Fibroblast of peridontal ligament (primary cell): ENCODE results near the gene SCFD2.

Experiments
- DNase-seq: peaks from one replicate; pipeline ENCODE4 v3.0.0-alpha.2; 2010; ENCODE audit errors: extremely low read depth

The SCFD2 gene

DNA sequence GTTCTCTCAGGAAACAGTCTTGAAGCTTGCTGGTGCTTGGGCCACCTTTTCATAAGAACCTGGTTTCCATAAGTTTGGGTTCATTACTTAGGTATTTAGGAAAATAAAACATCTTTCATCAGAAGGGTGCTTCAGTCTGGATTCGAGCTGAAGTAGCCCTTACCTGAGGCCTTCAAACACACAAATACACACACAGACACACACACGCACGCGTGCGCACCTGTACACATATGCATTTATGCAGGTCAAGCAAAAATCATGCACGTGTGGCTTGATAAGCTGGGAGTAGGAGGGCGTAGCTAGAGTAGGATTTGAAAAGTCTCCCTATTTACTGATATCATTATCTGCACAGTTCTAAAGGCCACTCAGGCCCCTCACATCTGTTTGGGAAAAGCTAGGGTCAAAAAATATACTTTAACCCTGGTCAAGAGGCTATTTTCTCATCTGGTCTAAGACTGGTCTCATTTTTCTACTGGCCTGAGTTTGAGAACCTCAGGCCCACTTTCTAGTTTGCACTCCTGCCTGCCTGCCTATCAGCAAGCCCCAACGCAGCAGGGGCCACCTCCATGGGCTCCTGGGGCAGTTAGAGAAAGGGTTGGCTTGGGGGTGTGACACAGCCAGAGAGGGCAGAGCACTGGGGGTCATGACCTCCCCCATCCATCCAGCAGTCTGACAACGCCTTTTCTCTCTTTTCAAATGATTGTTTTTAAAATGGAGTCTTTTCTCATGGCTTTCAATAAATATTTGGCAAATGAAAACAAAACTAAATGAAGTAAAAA lies 439.5 kb downstream of the SCFD2 start:
- DNase-seq = no peak

DNA sequence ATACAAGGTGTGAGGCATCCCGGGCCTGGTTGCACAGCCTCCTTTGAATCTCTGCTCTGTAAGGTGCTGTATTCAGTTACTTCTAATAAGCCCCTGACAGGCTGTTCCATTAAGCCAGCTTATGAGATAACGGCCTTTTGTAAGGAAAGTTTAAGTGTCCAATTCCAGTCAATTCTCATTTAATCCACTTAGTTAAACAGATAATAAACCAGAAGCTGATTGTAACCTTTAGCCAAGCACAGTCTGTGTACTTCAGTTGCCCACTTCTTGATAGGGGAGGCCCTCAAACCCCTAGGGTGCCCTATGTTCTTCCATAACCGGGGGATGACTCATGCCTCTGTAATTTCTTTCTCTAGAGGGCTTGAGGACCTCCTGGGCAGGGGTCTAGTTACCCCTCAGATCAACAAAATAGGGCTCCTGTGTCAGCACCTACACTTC lies 440.3 kb downstream of the SCFD2 start:
- DNase-seq = peak; percentile 35

DNA sequence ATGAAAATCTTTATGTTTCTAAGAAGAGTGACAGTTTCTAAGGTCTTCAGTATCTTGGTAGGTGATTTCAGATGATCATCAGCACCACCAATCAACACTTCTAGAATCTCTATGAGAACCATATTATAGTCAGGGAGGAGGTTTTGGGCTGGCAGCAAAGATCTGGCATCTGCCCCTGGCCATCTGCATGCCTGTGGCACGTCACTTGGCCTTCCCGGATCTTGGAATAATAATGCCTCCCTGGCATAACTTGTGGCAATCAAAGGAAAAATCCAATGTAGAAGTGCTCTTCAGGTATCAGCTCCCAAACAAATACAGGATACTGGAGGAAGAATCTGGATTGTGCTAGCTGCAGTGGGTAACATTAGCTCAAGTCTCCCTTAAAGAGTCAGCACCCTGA lies 446.4 kb downstream of the SCFD2 start:
- no peak for DNase-seq

DNA sequence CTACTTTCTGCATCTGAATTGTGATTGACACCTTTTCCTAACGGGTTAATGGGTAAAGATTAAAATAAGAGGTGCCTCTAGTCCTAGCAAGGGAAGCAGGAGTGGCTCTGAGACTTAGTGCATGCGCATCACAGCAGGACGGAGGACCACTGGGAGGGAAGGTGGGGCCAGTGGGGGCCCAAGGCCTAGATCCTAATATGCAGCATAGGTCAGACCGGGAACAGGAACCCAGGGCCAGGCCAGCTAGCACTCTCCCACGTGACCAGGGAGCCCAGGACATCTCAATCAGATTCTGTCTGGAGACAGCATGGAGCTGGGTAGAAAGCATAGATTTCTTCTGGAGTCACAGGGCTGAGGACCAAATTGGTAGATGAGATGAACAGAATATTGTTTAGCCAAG lies 448.0 kb downstream of the SCFD2 start:
- DNase-seq = no peak

DNA sequence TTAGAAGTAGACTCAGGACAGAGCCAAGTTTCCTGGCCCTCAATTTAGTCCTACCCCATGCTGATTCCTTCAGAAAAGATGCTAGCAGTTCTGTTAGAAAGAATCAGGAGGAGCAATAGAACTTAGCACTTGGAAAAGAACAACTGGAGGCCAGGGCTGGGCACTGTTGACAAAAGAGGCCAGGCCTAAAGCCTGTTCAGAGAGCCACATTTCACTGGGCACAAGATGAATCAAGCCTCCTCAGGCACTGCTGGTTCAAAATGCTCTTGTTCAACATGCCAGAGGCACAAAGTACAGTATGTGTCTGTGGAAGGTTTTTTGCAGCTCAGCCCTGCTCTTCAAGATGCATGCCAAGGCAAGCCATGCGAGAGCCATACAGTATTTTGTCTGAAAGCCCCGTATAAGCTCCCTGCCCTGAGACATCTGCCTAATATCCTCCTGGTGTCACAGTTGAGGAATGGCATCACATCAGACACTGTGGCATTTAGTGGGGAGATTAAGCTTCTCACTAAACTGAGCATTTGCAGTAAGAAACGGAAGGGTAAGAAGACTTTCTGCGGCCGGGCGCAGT lies 450.0 kb downstream of the SCFD2 start:
- DNase-seq = no peak

DNA sequence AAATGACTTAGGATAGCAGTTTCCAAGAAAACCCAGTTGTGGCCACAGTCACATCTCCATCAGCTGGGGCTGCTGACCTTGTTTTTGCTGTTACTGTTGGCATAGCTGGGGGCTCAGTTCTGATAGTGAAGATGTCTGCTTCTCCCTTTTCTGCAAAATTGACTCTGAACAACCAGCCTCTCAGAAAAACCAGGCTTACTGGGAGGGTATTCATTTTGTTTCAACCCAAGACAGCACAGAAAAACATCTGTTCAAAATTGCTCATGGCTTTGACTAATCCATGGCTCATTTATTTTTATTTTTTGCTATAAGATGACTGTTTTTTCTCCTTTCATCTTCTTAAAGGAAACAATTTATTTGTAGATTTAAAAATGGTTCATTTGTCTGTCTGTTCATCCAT lies 450.7 kb downstream of the SCFD2 start:
- DNase-seq = no peak

DNA sequence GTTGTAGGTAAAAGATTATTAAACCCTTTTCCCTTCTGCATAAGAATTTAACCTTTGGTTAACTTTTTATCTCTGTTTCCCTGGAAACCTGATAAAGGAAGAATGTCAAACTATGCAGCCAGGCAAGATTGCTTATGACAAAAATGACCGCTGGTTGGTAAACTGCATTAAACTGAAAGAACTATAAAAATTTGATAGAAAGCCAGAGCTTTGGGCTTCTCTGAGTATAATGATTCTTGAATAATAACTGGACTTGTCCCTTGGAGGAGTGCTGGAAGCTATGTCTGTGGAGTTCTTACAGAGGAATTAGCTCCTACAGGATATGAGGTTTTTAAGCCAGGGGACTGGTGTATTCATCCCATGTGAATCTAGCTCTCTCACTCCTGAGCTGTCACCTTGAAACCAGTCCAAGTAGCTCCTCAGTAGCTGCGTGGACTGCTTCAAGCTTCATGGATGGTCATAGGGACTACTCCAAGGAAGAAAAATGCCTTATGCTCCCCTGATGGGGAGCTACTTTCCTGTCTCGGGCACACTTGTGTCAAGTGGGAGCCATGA lies 451.7 kb downstream of the SCFD2 start:
- DNase-seq = peak; percentile 50

DNA sequence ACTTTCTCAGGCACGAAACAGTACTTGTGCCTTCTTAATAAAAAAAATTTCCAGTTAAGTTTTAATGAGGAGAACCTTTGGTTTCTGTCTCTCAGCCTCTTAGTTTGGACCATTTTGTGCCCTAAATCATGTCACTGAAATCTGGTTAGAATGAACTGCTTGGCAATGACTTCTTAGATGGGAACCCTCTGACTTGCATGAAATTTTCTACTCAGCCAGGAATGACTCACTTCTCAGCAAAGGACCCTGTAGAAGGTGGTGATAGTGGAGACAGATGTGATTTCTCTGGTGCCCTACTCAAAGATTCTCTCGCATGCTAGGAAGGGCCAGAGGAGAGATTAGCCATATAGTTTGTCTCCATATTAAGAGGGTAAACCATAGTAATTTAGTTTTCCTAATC lies 453.3 kb downstream of the SCFD2 start:
- peak; percentile 38 for DNase-seq

DNA sequence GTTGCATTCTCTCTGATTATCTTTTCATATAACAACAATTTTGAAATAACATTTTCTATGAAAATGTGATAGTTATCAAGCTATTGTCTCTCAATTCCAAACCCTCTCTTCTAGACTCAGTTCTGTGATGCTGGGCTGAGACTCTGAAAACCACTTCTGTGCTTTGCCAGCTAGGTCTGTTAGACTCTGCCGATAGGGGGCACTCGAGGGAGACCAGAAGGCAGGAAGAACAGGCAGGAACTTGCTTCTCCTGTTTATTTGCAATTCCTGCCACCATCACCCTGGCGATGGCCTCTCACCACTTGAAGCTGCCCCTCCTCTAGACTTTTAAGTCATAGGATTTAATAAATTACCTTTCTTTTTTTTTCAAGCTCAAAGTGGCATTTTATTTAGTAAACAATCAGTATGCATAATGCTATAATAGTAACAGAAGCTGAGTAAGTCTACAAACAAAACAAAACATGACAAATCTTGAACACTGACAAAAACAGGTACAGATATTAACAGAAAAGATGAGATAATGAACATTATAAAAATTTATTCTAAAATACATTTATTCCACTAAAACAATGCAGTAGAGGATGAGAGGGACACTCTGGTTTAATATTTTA lies 454.1 kb downstream of the SCFD2 start:
- peak; percentile 47 for DNase-seq

DNA sequence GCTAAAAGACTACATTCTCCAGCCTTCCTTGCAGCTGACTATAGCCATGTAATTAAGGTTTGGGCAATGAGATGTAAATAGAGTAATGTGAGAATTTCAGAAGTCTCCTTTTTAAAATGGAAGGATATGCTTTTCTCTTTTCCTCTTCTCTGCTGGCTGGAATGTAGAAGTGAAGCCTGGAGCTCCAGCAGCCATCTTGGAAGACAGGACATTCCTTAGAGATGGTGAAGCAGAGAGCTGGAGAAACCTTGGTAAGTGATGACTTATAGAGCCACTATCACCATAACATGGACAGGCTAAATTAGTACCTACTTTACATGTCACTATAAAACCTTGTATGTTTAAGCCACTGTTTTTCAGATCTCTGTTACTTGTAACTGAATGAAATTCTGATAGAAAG lies 455.7 kb downstream of the SCFD2 start:
- DNase-seq = no peak

DNA sequence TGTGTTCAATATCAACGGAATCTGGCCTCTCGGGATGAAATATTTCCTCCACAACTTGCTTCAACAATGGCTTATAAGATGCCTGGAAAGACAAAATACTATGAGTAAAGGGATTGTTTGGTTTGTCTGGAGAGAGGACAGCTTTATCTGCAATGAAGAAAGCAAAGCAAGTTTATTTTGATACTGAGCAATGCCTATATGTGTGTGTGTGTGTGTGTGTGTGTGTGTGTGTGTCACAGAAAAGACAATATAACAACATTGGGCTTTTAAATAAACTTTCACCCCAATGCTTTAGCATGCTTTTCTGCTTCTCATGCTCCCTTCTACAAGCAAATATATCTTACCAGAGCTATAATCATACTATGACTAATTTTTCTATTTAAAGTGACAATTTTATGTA lies 458.4 kb downstream of the SCFD2 start:
- DNase-seq = no peak

DNA sequence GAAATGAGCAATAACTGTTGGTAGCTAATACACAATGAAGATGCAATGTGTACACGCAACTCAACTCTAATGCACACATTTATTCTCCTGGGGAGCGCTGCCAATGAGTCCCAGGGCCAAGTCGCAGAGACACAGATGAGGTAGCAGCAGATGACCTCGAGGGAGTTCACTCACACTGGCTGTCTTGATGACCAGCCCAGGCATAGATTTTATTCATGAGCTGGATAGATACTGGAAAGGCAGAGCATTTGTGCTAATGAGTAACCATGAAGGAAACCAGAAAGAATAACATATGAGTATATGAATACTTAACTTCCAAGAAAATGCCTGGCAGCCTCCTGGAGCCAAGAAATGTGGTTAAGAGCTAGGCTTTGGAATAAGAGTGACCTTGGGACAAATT lies 461.4 kb downstream of the SCFD2 start:
- DNase-seq = no peak

DNA sequence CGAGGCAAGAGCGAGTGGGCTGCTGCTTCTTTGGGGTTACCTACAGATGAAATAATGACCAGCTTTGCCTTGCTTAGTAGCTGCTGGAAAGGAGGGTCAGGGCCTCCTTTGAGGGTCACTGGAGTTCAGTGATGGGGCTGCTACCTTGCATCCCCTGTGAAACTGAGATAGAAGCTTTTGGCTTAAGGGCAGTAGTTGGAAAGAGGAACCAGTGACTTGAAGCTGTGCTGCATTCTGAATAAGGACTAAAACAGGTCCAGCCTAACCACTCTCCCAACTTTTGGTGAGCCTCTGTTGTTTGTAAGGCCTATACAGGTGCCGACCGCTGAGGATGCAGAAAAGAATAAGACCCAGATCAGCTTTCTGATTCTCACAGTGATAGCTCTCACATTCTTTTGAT lies 462.6 kb downstream of the SCFD2 start:
- no peak for DNase-seq

DNA sequence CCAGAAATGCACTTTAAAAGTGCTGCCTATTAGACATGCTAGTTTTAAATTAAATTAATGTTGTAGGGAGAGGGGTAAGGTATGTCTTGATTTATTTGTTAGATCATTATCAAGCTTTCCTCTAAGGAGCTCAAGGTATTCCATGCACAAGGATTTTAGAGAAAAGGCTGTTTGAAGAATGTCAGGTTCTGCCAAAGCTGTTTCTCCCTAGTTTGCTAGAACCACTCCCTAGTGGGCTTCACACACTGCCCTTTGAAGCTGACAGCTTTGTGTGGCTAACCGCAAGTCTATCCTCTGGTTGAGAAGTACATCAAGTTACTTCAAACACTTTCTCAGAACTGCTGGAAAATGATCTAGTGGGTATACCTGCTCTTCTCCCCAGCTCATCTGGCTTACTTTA lies 471.4 kb downstream of the SCFD2 start:
- DNase-seq = peak; percentile 35

DNA sequence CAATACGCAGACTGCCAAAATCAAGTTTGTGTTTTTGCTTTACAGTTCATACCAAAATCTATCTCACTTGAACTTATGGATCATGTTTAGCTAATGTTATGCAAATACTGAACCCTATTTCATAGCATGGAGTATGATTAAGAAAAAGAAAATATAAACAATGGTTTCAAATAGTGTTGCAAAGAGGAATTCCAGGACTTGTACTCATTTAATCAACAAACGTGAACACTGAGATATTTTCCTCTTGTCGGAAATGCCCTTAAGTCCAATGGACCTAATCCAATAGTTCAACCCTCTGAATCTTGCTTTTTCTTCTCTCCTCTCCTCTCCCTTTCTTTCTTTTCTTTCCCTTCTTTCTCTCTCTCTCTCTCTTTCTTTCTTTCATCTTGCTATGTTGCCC lies 473.0 kb downstream of the SCFD2 start:
- DNase-seq = peak; percentile 65

DNA sequence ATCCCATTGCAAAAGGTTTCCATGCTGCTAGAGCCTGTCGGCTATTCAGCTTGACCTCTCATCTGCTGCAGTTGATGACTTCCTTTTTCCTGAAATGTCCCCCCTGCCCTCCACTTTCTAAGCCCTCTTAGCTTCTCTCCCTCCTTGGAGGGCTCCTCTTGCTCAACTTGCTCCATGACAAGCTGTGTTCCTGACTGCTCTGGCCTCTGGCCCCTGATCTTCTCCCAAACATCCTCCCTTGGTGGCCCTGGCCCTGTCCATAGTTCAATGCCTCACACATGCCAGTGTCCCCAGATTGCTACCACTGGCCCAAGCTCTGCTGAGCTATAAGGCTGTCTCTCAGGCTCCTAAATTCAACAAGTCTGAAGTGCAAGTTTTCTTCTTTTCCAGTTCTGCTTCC lies 474.1 kb downstream of the SCFD2 start:
- DNase-seq = no peak

DNA sequence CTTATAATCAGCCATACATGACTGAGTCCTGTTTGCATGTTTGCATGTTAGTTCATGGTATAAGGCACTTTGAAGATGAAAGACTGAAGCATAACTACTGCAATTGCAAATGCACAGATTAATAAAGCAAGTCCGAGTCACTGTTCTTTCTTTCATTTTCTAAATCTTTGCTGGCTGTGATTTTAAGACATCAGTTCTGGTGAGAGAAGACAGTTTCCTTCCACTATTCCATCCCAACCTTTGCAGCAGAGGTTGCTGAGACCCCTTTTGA lies 475.4 kb downstream of the SCFD2 start:
- DNase-seq = no peak

DNA sequence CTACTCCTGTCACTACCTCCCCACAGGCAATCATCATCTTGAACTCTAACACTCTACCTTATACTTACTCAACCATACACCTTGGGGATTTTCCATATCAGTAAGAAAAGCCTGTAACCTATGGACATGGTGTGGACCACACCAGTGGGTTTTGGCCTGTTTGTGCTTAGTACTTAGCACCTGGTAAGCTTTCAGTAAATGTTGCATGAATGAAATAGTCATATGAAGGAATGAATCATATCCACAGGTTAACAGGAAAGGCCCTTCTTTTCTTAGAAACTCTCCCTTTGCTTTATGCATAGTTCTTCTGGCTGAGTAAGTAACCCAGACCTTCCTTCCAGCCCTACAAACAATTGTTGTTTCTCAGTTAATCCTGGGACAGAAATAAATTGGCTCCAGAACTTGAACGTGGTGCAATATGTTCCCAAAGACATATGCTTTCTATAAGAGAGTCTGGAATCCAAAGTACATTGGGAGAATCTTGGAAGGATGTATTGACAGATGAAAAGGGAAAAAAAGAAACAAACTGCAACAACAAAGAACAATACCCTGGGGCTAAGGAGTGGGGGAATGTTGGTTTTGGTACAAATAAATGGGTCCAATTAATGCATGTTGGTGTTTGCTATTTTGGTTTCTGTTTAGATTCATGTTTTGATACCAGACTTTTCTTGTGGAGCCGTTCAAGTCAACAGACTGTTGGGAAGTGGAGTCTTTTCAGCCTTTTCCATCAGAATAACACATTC lies 475.9 kb downstream of the SCFD2 start:
- DNase-seq = no peak

DNA sequence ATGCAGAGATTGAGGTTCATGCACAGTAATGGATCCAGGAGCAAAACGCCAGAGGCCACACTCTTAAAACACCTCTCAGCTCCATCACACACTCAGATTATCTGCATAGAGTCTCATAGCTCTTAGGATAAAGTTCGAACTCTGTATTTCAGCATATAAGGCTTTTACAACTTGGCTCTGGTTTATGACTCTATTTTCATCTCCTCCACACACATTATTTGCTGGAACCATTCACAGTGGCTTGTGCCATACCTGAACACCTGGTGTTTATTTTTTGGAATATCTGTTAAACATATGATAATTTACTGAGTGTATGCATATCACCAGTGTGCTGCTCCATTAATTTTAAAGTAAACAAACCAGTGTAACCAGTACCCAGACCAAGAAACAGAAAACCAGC lies 476.5 kb downstream of the SCFD2 start:
- DNase-seq = no peak

DNA sequence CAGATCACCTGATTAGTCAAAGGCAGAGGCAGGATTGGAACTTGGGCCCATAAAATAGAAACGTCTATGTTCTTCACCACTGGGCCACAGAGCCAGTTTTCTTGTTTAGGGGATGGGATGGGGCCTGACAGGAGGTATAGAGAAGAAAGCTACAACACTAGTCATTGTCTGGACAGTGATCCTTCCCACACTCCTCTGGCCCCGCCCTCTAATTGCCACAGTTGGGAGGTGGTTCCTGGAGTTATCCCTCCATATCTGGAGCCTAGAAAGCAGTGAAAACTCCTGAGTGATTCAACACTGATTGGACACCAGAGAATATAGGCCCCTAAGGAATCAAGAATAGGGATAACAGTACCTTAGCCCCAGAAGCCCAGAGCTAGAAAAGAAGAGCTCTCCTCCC lies 480.9 kb downstream of the SCFD2 start:
- no peak for DNase-seq

DNA sequence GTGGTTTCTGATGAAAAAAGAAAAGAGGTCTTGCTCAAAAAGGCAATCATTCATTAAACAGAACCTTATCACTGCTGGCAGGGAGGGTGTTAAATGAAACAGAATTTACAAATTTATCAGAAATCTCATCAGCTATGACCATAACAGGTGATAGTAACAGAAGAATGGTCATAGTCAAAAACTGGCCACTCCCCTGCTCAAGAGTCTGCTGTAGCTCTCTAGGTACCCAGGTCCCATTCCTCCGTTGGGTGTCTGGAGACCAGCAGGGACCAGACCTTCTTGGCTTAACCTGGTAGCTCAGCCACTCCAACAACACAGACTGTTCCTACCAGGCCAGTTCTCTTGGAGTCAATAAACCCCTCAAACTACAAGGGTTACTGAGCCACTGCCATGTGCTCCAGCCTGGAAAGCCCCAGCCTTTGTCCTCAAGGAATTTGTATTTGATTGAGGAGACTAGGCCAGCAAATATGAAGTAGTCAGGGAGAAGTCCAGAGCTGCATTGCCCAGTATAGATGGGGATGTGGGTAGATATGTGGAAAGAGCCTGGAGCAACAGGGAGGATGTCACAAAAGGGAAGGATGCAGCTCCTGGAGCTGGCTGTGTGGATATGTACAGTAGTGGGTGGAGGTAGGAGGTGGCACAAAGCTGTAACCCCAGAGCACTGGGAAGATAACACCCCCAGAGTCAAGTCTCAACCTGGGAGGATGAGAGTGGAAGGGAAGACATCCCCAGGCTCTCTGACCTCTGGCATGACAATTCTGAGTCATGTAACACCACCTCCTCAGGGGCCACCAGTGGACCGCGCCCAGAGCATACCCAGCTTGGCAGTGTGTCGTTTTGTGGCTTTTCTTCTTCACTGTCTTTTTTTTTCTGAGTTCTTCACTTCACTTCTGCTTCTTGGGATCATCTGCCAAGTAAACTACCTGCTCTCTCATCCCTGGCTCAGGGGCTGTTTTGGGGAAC lies 481.9 kb downstream of the SCFD2 start:
- DNase-seq = no peak
